NCI-H526 (cell line): ENCODE results near the gene HRK.
"Not testable (repeated sequence)": the region's sequence is repeated elsewhere in the genome, so short reads cannot be mapped to it uniquely, and the experiment has no call there.

Experiments used
- DNase-seq, 2 experiments: peaks; one replicate each; lab custom pipeline; 2025; lab: John Stamatoyannopoulos, UW

The HRK gene

DNA sequence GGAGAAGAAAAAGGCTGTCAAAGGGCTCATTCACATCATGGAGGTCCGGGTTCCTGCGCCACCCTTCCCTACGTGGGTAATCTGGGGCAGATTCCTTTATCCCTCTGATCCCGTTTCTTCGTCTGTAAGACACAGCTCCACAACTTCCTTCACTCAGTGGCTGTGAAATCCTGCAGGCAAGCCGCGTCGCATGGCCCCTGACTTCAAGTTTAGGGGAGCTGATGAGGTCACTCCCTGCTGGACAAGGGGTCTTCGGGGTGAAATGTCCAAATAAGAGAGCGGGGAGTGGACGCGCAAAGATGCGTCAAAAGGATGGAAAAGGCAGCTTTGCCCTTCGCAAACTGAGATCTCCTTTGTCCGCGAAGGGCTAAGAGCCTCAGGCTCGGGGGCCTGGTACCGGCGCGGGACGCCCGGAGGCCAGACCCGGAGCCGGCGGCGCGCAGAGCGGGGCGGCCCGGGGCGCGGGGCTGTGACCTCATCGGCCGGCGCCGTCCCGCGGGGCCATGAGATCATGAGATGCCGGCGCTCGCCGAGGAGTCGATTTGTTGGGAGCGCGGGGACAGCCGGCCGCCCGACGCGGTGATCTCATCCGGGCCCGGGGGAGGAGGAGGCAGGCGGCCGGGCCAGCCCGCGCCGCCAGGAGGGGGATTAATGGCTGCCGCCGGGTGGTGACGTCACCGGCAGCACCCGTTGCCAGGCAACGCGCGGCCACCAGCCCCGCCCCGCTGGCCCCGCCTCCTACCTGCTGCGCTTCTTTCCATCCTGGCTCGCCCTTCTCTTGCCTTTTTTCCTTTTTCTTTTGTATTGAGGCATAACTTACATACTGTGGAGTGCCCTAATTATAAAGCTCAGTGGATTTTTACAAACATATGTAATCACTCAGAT lies 62.1 kb downstream of the HRK start:
- peak; percentile 28 to 93 for DNase-seq

DNA sequence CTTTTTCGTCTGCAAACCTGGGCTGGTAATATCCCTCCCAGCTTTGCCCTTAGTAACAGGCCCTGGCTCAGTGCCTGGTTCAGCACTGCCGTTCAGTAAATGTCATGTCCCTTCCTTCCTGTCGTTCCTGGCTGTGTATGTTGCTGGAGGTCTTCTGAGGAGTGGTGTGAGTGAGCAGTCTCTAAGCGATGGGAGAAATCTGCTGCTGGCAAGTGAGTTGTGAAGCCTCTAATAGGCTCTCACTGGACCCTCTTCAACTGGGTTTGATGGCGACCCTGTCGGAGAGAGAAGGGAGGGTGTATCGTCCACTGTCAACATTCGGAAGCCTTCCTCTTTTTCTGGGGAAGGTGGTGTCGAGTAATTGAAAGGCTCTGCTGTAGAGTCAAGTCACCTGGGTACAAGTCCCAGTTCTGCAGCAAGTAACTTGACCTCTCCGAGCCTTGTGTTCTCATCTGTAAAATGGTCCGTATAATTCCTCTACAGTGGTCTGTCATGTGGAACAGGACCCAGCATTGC lies 62.8 kb downstream of the HRK start:
- DNase-seq: no peak

GRCh38 chr12:116814766-116815165 lies 66.5 kb downstream of the HRK start:
- not testable (repeated sequence) for DNase-seq

DNA sequence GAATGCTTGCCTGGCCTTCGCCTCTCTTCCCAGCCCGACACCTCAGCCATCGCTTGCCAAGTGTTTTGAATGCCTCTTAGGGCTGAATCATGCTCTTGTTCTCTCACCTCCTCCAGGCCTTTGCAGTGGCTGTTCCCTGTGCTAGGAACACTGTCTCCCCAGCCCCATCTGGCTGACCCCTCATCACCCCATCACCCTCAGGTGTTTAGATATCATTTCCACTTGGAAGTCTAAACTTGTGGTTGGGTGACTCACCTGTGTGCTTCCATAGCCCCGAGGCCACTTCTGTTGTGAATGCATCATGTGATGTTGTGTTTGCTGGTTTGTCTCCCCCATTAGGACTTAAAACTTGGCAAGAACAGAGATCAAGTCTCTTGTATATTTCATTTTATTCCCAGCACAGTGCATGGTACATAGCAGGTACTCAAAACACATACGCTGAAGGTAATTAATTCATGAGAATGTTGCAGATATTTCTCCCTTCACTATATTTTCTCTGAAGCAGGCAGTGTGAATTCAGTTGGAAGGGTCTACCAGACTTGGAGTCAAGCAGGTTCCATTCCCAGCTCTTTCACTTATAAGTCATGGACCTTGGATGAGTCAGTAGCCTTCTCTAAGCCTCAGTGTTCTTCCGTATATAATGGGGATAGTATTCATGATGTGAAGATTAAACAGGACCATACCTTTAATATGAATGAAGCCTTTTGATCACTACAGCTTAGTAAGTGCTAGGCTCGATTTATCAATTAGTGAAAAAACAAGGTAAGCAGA lies 67.8 kb downstream of the HRK start:
- no peak for DNase-seq

GRCh38 chr12:116812238-116812637 lies 69.0 kb downstream of the HRK start:
- no peak for DNase-seq

DNA sequence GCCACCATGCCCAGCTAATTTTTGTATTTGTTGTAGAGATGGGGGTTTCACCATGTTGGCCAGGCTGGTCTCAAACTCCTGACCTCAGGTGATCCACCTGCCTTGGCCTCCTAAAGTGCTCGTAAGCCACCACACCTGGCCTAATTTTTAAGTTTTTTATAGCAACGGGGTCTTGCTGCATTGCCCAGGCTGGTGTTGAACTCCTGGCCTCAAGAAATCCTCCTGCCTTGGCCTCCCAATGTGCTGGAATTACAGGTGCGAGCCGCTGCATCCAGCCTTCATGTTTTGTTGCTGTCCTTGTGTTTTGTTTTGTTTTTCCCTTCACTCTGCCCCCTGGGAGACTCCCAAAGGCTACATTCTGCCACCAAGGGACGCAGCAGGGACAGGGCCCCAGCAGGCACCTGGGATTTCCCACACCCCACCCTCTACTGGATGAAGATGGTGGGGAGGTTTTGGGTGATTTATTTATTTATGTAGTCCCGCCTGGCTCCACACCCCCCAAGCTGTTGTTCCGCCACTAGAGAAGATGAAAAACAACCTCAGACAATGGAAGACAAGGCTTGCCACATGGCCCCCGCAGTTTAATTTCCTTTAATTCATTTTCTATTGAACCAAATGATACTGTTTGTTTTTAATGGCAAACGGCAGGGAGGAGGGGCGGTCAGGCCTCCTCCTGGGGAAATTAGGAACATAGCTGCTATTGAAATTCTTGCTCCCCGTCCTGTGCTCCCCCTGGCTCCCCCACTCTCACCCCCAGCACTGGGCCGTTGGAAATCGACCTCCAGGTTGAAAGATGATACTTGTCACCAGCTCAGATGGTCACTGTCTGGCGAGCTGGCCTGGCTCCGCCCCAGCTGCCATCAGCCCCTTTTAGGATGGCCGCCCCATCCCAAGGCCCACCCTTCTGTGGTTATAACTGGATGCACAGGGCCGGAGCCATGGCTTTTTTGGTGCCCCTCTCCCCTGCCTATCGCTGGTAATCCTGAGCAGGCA lies 72.8 kb downstream of the HRK start:
- DNase-seq: no peak

GRCh38 chr12:116807546-116807945 lies 73.7 kb downstream of the HRK start:
- no peak for DNase-seq

DNA sequence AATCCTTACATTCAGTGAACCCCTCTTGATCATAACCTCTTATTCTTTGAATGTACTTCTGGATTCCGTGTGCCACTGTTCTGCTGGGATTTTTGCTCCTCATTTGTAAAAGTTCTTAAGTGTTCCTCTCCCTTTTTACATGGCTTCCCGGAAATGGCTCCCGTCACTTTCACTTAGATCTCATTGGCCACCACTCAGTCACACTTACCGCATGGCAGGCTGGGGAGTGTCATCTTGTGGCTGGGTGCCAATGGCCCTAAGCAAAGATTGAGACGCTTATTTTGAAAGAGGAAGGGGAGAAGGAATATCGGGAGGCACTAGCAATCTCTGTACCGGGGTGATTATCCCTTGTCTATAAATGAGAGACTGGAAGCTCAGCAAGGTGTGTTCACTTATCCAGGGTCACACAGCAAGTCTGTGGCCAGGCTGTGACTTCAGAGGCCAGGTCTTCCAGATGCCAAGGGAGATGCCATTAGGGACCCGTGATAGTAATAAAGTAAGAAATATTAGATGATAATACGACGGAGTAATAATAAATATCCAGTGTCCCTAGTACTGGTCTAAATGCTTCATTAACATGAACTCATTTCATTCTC lies 74.3 kb downstream of the HRK start:
- no peak for DNase-seq
